HG03064 (cell line): ENCODE measurements around the gene TUBB6.
A peak's percentile ranks its signal among the peaks of the same experiment; 100 is the strongest.

Experiments
- ATAC-seq: cut with Tn5 transposase; IDR thresholded peaks from one replicate; pipeline ENCODE4 v1.9.1; 2021; ENCODE audit warnings: low read depth; ENCODE audit not compliant: unreplicated experiment

TUBB6 gene

DNA sequence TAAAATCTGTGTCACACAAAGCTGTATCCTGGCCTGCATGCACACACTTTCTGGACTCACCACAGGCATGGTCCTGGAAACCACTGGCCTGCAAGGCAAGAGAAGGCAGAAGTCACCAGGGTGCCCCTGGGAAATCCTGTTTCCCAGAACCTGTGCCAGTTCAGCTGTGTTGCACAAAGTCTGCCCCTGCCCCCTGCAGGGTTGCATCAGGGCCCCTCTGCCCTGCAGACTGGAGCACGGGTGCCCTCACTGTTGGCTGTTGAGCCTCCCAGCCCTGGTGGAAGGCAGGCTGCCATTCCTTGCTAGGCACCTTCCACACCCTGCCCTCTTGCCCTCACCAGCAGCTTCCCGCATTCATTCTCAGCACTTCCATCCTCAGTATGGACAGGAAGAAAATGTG is 18.0 kb upstream of the TUBB6 start:
- ATAC-seq: no peak

DNA sequence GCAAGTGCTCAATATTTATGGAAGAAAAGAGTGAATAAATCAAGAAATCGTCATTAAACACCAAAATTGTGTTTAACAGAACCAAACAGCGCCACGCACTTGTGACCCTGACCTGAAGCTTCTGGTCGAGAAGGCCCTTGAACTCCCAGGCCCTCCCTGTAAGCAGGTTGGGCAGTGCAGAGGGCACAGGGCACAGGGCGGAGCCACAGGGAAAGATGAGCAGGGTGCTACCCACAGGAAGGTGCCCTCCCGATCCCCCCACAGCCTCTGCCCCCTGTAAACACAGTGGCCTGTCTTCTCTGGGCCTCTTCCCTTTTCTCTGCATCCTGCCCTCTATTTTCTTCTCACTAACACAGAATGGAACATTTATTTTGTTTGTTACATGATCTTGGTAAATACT is 16.9 kb upstream of the TUBB6 start:
- ATAC-seq: no peak

GRCh38 chr18:12291690-12292089 is 16.4 kb upstream of the TUBB6 start:
- ATAC-seq: no peak

DNA sequence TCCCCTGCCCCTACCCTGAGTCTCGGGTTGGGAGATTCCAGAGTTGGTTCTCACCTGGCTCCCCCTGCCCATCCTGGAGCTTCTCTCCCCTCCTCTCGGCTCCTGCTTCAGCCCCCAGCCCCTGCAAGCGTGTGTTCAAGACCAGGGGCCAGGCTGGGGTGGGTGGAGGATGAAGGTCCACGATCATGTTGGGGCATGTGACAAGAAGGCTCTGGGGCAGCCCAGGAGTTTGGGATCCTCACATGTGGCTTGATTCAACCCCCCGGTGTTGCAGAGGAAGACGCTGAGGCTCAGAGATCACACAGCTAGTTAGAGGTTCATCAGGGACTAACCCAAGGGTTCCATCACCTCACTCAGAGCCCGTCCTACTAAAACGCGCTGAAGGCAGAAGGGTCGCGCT is 14.2 kb upstream of the TUBB6 start:
- no peak for ATAC-seq

- ATAC-seq: no peak
Measured at GRCh38 chr18:12295389-12296086, 12.5 kb upstream of the TUBB6 start.

DNA sequence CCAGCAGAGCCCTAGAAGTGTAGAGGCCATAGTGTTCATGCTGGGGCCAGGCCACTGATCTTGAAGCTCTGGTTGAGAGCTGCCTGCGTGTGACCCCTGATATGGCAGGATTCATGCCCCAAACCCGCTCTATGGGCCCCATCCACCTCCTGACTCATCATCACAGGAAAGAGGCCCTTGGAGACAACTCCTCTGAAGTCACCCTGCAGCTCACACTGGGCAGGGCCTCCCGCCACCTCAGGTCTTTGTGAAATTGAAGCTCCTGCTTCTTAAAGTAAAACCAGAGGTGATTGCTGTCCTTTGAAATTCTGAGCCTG is 12.0 kb upstream of the TUBB6 start:
- ATAC-seq: no peak

DNA sequence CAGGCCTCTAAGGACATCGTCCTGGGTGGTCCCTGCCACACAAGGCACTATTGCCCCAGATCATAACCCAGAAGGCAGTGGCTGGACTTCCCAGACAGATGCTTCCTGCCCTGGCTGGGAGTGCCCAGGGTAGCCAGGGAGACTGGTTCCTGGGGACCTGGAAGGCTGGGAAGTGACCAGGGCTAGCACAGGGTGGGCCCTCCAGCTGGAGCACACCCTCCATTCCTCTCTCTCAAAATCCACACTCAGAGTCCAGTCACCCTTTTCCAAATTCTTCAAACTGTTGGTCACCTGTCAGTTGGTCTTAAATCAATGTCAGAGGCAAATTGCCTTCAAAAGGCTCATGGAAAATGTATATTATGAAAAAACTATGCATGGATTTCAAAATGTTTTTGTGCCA is 11.6 kb upstream of the TUBB6 start:
- no peak for ATAC-seq

GRCh38 chr18:12299862-12300261 is 8.2 kb upstream of the TUBB6 start:
- no peak for ATAC-seq

GRCh38 chr18:12301263-12302005 is 6.6 kb upstream of the TUBB6 start:
- ATAC-seq: no peak

DNA sequence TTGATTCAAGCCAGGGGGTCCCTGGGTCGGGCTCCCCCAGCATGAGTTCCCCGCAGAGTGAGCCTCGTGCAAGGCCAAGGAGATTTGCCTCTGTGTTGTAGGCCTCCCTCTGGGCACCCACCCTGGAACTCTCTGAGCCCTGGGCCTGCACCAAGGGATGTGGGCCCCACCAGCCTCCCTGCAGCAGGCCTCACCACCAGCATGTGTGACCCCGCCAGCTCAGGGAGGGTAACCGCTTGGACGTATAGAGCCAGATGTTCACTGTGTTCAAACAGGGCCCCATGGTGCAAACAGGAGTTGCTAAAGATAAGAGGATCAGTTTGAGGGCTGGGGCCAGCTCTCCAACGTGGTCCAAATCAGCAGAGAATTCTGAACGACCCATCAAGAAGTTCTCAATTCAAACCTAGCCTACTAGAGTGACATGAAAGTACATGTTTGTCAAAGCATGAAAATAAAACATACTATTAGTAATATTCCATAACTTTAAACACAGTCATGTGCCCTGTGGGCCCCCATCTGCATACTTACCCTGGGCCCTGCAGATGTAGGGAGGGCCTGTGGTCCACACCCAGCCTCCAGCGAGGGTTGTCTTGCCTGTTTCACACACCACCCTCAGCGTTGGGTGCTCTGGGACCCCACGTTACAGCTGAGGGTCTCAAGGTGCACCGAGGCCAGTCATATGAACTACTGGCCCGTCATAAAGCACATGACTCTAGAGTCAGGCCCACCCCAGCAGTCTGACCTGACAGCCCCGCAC is 5.5 kb upstream of the TUBB6 start:
- ATAC-seq: no peak

GRCh38 chr18:12304351-12305210 is 3.5 kb upstream of the TUBB6 start:
- ATAC-seq: no peak

- no peak for ATAC-seq
Measured at GRCh38 chr18:12305211-12305610, 2.8 kb upstream of the TUBB6 start.

- no peak for ATAC-seq
Measured at GRCh38 chr18:12305930-12306629, 2.0 kb upstream of the TUBB6 start.

- peak; percentile 22 for ATAC-seq
Measured at GRCh38 chr18:12306752-12307700, 1.0 kb upstream of the TUBB6 start.

- ATAC-seq: peak; percentile 45
Measured at GRCh38 chr18:12308386-12309100, 502 bp downstream of the TUBB6 start.

- ATAC-seq: no peak
Measured at GRCh38 chr18:12309683-12310198, 1.7 kb downstream of the TUBB6 start.

GRCh38 chr18:12310762-12311161 is 2.7 kb downstream of the TUBB6 start:
- no peak for ATAC-seq

DNA sequence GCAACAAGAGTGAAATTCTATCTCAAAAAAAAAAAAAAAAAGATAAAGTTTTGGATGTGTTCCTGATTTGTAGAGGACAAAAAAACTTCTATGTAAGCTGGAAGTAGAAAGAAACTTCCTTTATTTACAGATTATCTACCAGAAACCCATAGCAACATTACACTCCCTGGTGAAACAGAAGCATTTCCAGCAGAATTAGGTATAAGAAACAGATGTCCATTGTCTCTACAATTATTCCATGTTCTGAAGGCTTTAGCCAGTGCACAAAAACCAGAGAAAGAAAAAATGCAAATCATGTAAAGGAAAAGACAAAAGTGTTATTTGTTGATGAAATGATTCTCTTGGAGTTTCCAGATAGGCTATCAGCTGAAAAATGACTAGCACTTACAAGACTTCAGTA is 4.9 kb downstream of the TUBB6 start:
- no peak for ATAC-seq
